HG03039 (cell line): ENCODE results near the gene ANKS1B.
"Not testable (repeated sequence)": the region's sequence is repeated elsewhere in the genome, so short reads cannot be mapped to it uniquely, and the experiment has no call there.

Experiments used
- ATAC-seq: cut with Tn5 transposase; IDR thresholded peaks from one replicate; pipeline ENCODE4 v1.9.1; 2021; ENCODE audit warnings: mild to moderate bottlenecking, moderate library complexity; ENCODE audit not compliant: unreplicated experiment

The ANKS1B gene

DNA sequence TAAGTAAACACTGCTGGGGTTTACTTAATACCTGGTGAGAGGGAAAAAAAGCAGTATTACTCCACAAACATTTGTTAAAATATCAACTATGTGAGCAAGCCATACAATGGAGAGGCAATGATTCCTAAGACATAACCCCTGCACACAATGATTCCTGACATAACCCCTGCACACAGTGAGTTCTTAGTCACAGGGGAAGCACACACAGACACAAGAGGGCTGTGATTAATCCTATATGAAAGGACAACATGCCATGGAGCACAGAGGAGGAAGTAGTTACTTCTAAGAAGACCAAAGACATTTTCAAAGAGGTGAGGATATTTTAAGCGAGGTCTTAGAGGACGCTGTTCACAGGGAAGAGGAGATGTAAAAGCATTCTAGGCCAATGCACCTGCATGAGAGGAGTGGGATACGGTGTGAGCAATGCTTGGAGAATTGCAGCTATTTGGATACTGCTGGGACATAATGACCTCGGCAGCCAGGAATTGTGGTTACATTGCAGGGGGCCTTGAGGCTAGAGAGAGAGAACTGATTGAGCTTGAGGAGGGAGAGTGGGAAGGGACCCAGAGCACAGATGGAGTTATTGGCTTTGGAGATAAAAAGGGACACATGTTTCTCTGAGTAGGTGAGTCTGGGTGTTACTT is 1127.7 kb downstream of the ANKS1B start:
- ATAC-seq = no peak

DNA sequence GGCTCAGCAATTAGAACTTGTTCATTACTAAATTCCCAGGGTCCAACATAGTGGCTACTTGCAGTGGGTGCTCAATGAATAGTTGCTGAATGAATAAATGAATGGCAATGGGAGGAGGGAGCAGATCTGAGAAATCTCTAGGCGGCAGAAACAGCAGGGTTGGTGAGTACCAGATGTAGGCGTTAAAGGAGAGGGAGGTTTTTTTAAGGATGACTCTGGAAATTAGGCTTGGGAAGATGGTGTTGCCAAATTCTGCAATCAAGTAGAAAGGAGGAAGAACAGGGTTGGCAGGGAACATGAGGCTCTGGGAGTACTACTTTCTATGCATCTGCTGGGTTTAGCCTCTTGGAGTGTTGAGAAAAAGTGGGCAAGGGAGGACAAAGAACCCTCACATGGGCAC is 1132.6 kb downstream of the ANKS1B start:
- ATAC-seq = no peak

DNA sequence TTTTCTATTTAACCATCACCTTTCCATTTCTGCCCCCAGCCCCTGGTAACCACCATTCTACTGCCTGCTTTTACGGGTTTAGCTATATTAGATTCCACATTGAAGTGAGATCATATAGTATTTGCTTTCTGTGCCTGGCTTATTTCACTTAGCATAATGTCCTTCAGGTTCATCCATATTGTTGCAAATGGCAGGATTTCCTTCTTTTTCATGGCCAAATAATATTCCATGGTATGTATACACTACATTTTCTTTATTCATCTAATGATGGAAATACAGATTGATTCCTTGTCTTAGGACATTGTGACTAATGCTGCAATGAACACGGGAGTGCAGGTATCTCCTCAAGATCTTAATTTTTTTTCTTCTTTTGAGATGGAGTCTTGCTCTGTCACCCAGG is 1137.5 kb downstream of the ANKS1B start:
- no peak for ATAC-seq

DNA sequence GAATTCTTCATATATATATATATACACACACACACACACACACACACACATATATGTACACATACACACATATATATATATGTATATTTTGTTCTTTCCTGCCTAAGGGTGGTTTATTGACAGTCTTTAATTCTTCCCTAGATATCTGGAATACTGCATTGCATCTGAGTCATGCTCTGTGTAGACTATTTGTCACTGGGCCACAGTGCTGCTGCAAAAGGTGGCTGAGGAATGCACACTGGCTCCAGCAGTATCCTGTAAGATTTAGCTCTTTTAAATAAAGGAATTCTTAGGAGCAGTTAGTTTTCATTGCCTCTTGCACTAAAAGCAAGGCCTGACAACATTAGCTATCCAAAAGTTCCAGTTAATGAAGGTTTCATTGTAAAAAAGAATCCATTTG is 1138.8 kb downstream of the ANKS1B start:
- ATAC-seq = no peak

DNA sequence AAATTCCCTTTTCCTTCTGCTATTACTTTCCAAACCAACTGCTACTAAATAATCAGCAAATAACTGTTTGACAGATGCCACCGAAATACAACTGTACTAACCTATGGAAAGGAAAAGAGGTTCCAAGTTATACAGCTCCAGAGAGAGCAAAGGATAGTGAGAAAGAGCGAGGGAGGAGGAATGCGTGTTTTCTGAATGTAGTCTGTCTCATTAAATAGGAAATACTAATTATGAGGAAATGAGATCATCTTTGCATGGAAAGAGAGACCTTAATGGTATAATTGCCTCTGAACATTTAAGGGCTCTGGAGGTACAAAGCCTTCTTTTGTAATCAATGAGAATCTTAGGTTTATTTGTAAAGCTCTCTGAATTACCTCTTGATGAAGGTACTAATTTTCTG is 1144.4 kb downstream of the ANKS1B start:
- ATAC-seq = no peak

DNA sequence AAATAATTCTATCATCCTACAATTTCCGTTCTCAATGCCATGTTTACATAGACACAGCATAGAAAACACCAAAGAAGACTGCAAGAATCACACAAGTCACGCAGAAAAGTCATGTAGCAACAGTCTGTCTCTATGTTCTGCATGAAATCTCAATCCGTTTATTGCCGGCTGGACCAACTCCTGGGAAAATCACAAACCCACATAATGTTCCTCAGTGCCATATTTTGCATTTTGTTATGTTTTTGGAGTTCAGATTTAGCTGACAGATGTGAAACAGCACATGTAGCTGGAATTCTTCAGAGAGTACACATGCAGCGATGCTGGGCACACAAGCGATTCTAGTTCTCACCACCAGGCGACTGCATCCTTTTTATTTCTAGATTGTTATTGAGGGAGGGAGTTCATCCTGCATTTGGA is 1146.5 kb downstream of the ANKS1B start:
- ATAC-seq = no peak

DNA sequence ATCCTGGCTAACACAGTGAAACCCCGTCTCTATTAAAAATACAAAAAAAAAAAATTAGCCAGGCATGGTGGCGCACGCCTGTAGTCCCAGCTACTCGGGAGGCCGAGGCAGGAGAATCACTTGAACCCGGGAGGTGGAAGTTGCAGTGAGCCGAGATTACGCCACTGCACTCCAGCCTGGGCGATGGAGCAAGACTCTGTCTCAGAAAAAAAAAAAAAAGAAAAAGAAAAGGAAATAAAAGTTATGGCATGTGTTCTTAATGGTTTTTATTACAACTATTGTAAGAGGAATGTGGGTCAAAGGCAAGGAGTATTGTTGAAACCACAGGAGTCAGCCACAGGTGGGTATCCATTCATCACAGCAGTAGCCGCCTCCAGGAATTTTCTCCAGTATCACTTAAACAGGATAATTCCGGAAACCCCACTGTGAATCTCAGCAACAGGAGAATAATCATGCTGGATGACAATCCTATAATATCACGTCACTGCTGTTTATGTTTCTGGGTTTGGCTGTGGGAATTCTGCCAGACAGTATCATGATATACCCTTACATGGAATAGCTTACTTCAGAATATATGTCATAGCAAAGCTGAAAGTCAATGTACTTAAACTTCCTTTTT is 1147.5 kb downstream of the ANKS1B start:
- not testable (repeated sequence) for ATAC-seq

DNA sequence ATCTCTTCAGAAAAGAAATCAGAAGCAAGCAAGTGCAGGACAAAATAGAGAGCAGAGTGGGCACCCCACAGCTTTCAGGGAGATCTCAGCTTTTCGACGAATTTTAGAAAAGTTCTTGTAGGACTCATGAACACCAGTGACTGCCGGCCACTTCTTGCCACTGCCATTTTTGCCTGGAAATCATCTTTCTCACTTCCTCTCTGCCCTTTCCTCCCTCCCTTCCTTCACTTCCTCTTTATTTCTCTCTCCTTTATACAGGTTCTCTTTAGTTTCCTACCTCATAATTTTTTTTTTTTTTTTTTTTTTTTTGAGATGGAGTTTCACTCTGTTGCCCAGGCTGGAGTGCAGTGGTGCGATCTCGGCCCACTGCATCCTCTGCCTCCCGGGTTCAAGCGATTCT is 1154.1 kb downstream of the ANKS1B start:
- ATAC-seq = no peak

DNA sequence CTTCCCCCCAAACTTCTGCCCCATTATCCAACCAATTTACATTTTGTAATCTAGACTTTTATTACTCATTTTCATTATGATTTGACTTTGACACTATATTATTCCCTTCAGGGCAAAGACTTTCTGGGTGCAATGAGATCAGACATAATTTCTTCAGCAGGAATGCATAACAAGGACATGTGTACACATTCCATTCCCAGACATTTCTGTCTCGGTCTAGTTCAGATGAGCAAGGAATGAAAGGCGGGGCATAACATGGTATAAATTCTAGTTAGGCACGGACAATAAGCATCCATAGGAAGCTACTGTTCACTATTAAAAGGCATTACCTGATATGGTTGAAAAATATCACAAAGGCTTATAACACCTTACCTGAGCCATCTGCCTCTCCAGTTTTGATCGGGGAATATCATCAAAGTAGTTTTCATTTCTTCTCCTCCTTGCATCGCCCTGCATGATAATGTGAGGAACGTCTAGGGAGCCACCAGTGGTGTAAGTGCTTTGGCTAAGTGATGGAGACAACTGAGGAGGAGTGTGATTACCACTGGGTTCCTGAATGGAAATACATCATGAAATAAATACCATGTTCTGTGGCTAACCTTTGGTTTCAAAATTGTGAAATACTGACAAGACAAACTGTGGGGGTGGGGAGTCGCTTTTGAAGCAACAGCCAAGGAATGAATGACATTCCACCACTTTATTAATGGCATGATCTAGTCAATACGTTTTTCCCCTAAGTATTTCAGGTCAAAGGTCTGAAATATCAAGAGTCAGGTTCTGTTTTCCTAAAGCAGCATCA is 1155.7 kb downstream of the ANKS1B start:
- ATAC-seq = no peak

DNA sequence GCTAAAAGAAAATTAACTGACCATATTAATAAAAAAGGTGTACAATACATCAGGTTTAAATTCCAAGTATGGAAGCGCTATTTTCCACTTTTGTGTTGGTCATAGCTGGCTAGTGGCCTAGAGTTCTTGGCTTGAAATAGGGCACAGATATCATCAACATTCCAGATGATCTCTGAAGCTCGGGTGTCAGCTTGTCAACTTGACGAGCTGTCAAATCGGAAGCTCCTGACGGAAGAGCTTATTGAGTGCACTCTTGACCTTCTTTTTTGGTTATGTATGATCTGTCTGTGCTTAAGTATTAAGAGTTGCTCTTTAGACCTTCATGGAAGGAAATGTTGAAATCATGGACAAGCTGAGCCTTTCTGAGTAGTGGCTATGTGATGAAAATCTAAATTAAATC is 1161.7 kb downstream of the ANKS1B start:
- no peak for ATAC-seq

DNA sequence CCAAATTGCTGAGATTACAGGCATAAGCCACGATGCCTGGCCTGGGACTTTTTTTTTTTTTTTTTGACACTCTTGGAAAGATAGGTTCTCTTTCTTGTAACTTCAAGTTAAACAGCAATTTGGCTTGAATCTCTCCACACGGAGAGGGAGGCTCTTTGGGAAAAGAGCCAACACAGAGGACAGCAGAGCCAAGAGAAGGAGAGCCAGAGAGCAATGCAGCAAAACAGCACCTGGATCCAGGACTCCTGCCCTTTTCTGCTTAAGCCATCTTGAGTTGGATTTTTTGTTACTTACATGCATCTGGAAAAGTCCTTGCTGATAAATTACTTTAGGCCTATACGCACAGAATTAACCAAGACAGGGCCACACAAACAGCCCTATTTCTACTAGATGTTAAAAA is 1162.9 kb downstream of the ANKS1B start:
- ATAC-seq = no peak

DNA sequence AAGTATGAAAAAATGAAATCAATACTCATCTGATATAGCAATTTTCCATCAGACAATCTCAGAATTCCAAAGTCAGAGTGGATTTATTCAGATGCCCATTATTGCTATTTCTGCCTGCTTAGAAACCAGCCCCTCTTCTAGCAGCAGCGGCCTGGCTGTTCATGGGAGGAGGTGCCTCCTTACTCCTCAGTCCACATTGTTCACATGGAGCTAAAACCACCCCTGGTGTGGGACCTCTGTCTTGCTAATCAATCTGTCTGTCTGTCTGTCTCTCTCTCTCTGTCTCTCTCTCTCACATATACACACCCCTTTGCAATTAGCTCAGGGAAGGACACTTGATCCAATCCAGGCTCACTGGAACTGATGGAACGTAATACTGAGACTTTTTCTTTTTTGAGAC is 1163.5 kb downstream of the ANKS1B start:
- no peak for ATAC-seq

DNA sequence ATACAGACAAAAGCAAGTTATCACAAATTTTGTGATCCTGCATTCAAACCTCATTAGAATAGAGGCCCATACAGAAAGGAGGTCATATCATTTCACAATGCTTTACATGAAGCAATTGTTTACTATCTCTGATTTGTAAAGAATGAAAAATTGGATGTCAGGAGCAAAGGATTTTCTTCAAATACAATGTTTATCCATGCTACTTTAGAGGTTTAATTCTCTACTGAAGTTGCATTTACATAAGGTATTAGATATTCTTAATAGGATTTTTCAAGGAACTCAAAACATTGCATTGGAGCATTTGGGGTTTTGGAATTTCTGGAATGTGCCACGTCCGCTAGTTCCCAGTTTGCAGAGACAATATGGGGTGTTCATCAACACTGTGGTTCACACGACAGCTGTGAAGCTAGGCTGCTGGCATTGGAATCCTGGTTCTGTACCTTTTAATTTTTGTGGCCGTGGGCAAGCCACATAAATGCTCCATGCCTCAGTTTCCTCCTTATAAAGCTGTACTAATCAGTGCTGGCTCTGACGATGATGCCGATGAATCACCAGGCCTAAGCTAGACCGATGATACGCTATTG is 1164.8 kb downstream of the ANKS1B start:
- no peak for ATAC-seq

DNA sequence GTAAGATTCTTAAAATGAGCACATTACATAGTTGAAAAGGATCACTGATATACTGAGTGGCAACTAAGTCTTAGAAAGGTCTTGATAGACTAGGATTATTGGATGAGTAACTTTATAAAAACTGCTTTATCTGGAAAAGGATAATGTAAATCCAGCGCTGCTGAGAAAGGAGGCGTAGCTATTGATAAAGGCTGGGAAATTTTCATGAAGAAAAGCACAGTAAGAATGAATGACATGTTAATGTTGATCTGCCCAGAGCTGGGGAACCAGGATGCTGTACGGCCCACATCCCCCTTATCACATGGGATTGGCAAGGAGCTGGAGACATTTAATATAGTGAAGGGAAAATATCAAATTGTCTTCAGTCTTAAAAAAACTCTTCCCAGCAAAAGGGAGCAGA is 1165.7 kb downstream of the ANKS1B start:
- ATAC-seq = no peak

DNA sequence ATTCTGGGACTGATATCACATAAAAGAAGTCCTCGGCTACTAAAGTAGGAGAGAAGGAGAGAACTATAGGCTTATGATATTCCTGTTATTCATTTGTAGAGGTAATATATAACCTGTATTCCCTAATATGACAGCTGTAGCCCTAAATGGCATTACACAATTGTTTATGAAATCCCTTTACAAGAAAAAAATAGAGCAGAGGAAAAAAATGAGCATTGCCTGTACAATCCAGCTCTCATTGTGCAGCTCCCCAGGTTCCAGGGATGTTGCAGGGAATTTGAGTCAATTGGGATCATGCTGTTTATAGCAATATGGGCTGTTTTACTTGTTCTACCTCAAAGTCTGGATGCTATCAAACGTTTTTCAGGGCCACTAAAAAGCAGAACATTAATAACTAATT is 1166.5 kb downstream of the ANKS1B start:
- ATAC-seq = no peak

DNA sequence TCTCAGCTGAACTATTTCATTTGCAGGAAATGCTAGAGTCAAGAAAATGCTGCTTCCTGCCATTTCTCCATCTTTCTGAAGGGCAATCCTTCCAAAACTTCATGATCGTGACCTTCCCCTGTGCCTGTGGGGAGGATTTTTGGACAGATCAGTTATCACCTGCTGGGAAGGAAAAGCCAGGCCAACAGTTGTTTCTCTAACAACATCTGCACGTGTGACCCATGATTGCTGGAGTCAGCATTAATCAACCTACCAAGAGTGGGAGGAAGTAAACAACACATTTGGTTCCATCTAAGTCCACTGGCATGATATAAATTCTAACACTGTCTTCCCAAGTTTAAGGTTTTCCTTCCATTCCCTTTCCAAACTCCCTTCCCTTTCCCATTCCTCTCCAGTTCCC is 1167.0 kb downstream of the ANKS1B start:
- ATAC-seq = no peak

DNA sequence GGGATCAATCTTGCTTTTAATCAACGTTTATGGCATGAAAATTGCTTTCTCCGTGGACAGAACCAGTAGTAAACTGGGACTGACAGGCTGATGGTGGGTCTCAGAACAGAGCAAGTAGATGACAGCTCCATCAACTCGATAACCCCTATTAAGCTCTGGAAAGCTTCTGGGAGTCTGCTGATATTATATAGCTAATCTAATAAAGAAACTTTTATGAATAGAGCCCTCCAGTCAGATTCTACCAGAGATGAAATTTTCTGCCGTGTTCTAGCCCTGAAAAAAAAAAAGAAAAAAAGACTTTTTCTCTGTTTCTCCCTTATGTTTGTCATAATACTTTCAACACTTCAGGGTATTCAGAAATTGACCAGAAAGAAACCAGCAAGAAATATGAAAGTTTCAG is 1168.0 kb downstream of the ANKS1B start:
- no peak for ATAC-seq

DNA sequence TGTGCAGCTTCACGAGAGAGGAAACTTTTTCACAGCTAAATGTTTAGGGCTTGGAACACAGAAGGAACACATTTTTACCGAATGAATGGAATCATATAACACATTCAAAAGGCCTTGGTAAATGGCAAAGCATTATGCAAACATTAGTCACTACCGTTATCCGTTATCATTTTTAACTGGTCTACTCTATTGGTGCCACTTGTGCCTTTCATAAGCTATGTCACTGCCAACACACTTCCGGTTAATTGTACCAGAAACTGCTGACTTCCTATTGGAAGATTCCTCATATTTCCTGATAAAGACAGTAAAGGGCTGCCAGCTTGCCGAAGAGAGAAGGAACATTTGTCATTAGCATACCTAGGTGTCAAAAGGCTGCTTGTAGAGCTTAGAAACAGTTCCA is 1170.5 kb downstream of the ANKS1B start:
- ATAC-seq = no peak

DNA sequence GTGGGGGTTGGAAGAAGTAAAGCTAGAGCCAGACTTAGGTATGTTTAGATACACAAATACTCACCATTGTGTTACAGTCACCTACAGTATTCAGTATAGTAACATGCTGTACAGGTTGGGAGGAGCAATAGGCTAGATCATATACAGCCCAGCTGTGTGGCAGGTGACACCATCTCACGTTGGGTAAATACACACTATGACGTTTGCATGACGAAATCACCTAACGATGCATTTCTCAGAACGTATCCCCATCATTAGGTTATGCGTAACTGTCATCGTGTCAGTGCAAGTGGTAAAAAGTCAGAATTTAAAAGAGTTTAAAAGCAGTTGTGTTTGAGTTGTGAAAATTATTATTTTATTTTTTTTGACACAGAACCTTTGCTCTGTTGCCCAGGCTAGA is 1172.5 kb downstream of the ANKS1B start:
- ATAC-seq = no peak

DNA sequence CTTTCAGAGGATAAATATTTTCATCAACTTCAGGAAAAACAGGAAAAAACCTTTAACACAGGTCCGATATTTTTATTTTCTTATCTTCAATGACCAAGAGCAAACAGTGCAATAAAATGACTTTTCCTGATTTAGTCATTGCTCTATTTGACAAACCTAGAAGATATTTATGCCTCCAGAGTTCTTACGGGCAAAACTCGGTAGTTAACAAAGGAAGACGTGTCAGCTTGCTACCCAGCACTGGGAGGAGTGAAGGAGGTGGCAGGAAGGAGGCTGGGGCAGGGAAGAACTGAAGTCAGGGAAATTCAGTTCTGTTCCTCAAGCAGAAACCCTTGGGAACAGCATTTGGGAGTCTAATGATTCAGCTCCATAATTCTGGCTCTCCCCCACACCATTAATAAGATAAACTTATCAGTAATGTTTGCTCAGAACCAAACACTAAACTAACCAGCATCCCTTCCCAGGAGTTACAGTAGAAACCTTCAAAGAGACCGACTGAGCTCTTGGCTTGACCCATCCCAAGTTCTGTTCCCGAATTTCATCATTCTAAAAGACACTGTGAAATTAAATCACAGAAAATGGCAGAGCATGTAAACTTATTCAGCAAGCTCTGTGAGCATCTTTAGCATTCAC is 1176.4 kb downstream of the ANKS1B start:
- ATAC-seq = no peak

DNA sequence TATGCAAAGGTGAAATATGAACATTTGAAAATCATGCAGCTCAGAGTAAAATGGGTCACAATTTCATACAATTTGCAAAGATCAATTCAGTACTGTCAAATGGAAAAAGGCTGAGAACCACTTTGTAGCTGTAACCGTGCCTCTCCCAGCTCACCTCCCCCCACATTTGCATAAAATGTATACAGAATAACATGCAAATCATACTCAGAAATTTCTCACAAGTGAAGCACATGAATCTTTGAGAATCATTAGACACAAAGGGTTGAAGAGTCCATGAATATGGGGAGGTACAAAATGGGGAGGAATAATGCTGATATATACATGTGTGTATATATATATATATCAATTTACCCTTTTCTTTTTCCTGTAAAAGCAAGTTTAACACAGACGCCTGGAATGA is 1177.5 kb downstream of the ANKS1B start:
- no peak for ATAC-seq
